HL-60/S4 treated with retinoic acid at 250 ng/mL for 4 days and 3 days (cell line): ENCODE measurements around the gene RC3H1.
"Not testable (repeated sequence)": the region's sequence is repeated elsewhere in the genome, so short reads cannot be mapped to it uniquely, and the experiment has no call there.

Experiments
- in situ Hi-C: fragments of 300-500 bp; cut with MboI; formaldehyde crosslinking; loops from 2 replicates; pipeline ENCODE4 v1.7.0; 2022; ENCODE audit warnings: low sequenced_read_pairs

RC3H1 gene

DNA sequence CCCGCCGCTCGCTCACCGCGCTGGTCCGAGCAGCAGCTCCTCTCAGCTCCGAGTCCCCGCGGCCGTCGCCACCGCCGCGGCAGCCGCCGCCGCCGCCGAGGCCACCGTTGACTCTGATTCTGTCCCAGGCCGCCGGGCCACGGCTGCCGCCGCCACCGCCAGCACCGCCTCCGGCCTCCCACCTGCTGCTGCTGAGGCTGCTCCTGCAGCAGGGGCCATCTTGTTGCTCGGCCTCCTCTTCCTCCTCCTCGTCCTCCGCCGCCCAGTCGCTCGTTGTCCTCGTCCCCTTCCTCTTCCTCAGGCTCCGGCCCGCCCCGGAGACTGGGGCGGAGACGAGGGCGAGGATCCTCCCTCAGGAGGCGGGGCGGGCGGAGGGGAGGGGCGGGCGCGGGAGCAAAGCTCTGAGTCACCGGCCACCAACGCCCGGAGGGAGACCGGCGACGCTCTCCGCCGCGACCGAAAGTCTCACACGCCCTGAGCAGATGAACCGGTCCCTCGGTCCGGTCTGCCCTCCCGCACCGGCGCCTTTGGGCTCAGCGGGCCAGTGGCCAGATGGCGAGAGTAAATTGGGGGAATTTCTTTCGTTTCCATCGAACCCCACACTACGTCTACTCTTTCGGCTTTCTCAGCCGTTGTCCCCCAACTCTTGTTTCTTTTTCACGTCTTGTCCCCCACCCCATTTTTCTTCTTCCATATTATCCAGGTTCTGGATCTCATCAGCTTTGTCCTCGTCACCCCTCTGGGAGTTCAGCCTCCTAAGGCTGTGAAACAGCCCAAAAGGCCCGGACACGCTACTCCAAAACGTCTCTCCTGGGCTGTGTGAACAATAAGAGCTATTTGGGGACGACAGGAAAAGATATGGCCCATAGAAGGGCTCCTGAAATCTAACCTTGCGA is at the start of gene RC3H1:
RC3H1 (minus strand) TSS at position 278 of the 896 bp plus-strand sequence. CDS start 29,372 bp downstream, outside the sequence.
- in situ Hi-C loops = no loop called here

GRCh38 chr1:174070614-174071013 is 48.5 kb upstream of the RC3H1 start:
- in situ Hi-C loops = no loop called here

GRCh38 chr1:174068000-174068399 is 45.8 kb upstream of the RC3H1 start:
- in situ Hi-C loops = no loop called here

- in situ Hi-C loops = no loop called here
Observed at GRCh38 chr1:174060090-174060489, 37.9 kb upstream of the RC3H1 start.

GRCh38 chr1:174058624-174059023 is 36.5 kb upstream of the RC3H1 start:
- in situ Hi-C loops = no loop called here

GRCh38 chr1:174056609-174057008 is 34.5 kb upstream of the RC3H1 start:
- in situ Hi-C loops = not testable (repeated sequence)

- in situ Hi-C loops = not testable (repeated sequence)
Observed at GRCh38 chr1:174055797-174056196, 33.6 kb upstream of the RC3H1 start.

DNA sequence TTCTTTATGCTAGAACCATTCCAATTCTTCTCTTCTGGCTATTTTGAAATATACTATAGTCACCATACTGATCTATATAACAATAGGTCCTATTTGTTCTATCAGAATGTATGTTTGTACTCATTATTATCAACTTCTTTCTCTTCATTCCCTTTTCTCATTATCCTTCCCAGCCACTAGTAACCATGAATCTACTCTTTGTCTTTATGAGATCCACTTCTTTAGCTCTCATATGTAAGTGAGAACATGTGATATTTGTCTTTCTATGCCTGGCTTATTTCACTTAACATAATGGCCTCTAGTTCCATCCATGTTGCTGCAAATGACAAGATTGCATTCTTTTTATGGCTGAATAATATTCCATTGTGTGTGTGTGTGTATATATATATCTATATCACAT is 31.7 kb upstream of the RC3H1 start:
- in situ Hi-C loops = no loop called here

DNA sequence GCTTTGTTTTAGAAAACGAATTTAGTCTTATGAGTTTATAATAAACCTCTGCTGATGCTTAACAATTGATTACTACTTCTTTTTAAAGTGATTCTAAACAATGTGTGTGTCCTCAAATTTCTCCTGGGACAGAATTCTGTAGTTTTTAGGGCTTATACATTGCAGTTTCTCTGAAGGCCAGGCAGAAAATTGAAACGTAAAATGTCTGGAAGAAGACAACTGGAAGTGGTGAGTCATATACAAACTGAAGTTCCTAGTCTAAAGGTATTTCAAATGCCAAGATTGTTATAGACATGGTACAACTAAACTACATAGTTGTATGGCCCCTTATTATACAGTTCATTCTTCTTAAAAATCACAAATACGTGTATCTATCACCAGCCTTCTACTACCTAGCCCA is 30.5 kb upstream of the RC3H1 start:
- in situ Hi-C loops = no loop called here

GRCh38 chr1:174051956-174052355 is 29.8 kb upstream of the RC3H1 start:
- in situ Hi-C loops = no loop called here

DNA sequence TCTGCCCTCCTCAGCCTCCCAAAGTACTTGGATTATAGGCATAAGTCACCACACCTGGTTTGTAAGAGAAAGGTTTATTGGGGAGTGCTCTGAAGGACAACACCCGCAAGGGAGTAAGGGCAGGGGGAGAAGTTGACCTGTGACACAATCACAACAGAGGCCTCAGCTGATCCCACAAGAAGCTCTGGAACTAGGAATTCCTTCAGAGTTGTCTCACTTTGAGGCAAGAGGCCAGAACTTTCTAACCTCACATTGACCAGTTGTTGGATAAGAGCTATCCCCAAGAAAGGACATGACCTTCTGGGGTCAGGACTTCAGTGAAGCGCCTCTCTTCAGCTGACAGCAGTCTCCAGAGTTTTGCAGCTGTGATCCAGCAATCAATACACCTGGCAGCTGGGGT is 27.4 kb upstream of the RC3H1 start:
- in situ Hi-C loops = no loop called here

GRCh38 chr1:174044418-174045222 is 22.5 kb upstream of the RC3H1 start:
- in situ Hi-C loops = no loop called here

DNA sequence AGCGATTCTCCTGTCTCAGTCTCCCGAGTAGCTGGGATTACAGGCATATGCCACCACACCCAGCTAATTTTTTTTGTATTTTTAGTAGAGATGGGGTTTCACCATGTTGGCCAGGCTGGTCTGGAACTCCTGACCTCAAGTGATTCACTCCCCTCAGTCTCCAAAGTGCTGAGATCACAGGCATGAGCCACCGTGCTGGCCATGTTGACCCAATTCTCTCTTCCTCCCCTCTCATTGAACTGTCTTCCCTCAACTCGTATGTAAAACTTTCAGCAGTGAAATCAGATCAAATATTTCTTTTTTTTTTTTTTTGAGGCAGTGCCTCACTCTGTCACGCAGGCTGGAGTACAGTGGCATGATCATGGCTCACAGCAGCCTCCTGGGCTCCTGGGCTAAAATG is 20.4 kb upstream of the RC3H1 start:
- in situ Hi-C loops = not testable (repeated sequence)

GRCh38 chr1:174041369-174041768 is 19.2 kb upstream of the RC3H1 start:
- in situ Hi-C loops = no loop called here

DNA sequence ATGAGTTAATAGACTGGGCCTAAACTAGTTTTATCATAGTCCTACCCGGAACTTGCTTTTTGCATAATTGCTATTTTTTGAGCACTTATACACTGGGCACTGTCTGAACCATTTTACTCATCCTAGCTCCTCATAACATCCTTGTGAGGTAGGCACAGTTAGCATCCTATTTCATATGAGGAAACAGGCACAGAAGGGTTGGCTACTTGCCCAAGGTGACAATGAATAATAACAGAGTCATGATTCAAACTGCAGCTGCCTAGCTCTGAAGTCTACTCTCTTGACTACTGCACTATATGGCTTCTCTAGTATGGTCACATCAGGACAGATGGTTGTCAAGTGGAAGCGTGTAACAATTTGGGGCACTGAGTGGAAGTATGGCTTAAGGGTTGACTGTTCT is 18.2 kb upstream of the RC3H1 start:
- in situ Hi-C loops = no loop called here

DNA sequence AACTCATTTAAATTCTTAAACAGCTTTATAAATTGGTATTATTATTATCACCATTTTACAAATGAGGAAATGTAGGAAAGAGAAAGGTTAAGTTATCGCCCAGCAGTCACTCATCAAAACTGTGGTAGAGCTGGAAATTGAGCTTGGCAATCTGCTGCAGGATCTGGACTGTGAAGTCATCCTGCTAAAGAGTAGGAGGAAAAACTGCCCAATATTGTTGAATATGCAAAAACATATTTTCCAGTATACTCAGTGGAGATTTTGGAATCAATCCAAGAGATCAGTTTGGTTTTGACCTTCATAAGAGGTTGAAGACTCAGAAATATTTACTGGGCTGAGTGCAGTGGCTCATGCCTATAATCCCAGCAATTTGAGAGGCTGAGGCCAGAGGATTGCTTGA is 16.9 kb upstream of the RC3H1 start:
- in situ Hi-C loops = no loop called here

DNA sequence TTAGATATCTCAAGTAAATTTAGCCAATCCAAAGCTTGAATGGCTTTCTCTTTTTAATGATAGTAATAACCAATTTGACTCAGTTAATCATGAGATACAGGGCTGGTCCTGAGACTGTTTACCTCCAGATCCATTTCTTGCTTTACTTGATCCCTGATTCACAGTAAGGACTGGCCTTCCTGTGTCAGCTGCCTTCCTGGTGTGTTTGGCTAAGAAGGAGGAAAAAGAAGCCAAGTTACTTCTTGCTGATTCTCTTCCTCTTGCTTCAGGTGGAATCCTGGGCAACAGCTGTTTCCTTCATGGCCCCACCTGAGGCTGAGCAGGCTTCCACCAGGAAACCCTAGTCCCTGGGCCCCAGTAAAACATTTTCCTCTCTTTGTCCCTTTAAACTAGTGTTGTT is 14.6 kb upstream of the RC3H1 start:
- in situ Hi-C loops = no loop called here

DNA sequence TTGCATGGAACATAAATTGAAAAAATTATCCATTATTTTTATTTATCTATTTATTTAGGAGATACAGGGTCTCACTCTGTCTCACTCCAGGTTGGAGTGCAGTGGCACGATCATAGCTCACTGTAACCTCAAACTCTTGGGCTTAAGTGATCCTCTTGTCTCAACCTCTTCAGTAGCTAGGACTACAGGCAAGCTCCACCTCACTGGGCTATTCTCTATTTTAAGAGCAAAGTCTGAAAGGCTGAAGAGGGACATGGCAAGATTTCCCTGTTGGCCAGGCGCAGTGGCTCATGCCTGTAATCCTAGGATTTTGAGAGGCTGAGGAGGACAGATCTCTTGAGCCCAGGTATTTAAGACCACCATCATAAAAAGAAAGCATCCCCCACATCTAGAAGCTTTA is 14.0 kb upstream of the RC3H1 start:
- in situ Hi-C loops = no loop called here

DNA sequence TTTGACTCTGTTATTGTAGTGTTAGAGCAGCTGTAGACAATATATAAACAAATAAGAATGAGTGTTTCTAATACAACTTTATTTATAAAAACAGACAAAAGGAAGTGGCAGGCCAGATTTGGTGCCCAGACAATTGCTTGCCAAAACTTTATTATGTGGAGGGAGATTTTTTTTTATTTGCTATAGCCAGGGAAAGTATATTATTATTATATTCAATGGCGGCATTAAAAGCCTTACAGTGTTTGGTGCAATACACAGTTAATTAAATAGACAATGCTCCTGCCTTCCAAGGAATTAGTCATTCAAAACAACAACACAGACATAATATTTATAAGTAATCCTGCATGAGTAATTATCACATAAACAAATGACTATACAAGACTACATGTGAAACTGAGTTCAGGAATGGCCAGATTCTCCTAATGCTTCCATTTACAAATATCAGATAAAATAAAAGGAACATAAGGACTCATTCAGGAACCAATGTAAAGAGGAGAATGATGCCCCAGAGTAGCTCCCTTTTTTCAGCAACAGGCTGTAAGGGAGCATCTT is 10.6 kb upstream of the RC3H1 start:
- in situ Hi-C loops = no loop called here

DNA sequence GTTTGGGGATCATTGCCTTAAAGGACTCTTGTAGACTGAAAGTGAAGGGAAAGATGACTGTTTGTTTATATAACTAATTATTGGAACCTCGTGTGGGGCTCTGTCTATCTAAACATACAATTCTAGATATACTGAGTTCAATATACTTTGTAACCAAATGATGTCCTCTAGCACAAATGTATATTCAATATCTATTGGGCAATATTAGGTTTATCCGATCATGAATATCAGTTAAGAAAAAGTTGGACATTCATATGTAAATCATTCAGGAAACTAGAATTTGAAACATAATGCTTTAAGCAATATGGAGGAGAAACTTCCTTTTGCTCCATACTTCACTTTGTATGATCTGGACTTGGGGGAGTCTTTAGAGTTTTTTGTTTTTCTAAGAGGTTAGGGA is 8.9 kb upstream of the RC3H1 start:
- in situ Hi-C loops = no loop called here

GRCh38 chr1:174028495-174028894 is 6.3 kb upstream of the RC3H1 start:
- in situ Hi-C loops = no loop called here

DNA sequence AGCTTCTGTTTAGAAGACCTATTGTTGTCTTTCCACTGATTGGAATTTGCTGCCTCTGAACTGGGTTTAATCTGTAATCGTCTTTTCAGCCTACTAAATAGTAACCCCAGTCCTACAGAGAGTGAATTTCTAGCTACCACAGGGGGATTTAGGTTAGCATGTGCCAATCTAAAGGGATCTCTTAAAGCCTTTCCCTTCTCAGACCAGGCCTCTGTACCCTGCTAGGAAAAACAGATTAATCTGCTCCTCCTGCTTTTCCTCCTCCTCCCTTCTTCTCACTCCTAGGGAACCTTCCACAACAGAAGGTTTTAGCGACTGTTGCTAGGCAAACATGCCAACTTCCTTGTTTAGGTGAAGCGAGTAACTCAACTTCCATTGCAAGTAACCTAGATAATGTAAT is 1.3 kb upstream of the RC3H1 start:
- in situ Hi-C loops = no loop called here
